Lower leg skin (tissue), 3 donors: ENCODE measurements around the gene WWOX.

Source experiments
- CTCF ChIP-seq, 3 donors: fragments of 450-650 bp; IDR thresholded peaks; one replicate each; pipeline ENCODE4 v1.5.1; 2016; ENCODE audit warnings: antibody characterized with exemption in 3 of 3, mild to moderate bottlenecking in 3 of 3, moderate library complexity in 2 of 3
- POLR2A ChIP-seq, 2 donors: fragments of 450-650 bp; IDR thresholded peaks; one replicate each; pipeline ENCODE4 v1.6.1; 2016 to 2017; ENCODE audit warnings: antibody characterized with exemption in 2 of 2, mild to moderate bottlenecking in 1 of 2, moderate library complexity in 1 of 2

GRCh38 chr16:78125112-78125844, 25.8 kb downstream of the WWOX start:
- TF ChIP-seq CTCF (IDR thresholded peaks at IDR 0.05) (no peak), POLR2A (IDR thresholded peaks at IDR 0.05) (no peak)
